PC-9 (cell line): ENCODE data around the gene COPZ1. TPM values are rescaled to one million over a fixed set of nuclear protein-coding genes. Genes with fewer than 3 reads are reported as not detected.
A peak's percentile ranks its signal among the peaks of the same experiment; 100 is the strongest.
"Not testable (repeated sequence)": the region's sequence is repeated elsewhere in the genome, so short reads cannot be mapped to it uniquely, and the experiment has no call there.

Experiments
- BruUV-seq: library from RNA; stranded (reverse); fragments of 400-500 nt; replicated peaks from 2 replicates; lab custom pipeline; 2021; lab: Mats Ljungman, UMichigan
- CTCF ChIA-PET: fragments of 300-600 bp; sonication (Branson Sonifier 250); formaldehyde crosslinking; loops from one replicate; lab custom pipeline; 2022; ENCODE audit warnings: antibody characterized with exemption; lab: Charles Lee
- POLR2A ChIA-PET: fragments of 300-600 bp; sonication (Branson Sonifier 250); formaldehyde crosslinking; loops from one replicate; lab custom pipeline; 2022; ENCODE audit warnings: antibody characterized with exemption; ENCODE audit not compliant: unreplicated experiment; lab: Charles Lee
- DNase-seq, 2 experiments: peaks; one replicate each; pipeline versions ENCODE4 v3.0.0 to v3.0.0-alpha.2; 2015 to 2022; ENCODE audit warnings: mixed read lengths in 1 of 2
- H2AFZ ChIP-seq: fragments of 200-600 bp; sonication (generic); 2 replicates; pipeline ENCODE4 v1.8.1; 2017; ENCODE audit warnings: antibody characterized with exemption
- H3F3A ChIP-seq: fragments of 200-600 bp; sonication (generic); 2 replicates; pipeline ENCODE4 v1.8.1; 2017; ENCODE audit warnings: antibody characterized with exemption, mild to moderate bottlenecking, low read depth; ENCODE audit not compliant: insufficient read depth
- H3K27ac ChIP-seq: fragments of 200-600 bp; sonication (generic); 2 replicates; pipeline ENCODE4 v1.6.1; 2016; ENCODE audit warnings: mixed run types
- H3K27me3 ChIP-seq: fragments of 200-600 bp; sonication (generic); 2 replicates; pipeline ENCODE4 v1.6.1; 2016; ENCODE audit warnings: low read depth, mixed run types; ENCODE audit not compliant: insufficient read depth
- H3K36me3 ChIP-seq: fragments of 200-600 bp; sonication (generic); 2 replicates; pipeline ENCODE4 v1.6.1; 2016; ENCODE audit warnings: low read depth, mixed run types
- H3K4me1 ChIP-seq: fragments of 200-600 bp; sonication (generic); replicated peaks from 2 replicates; pipeline ENCODE4 v1.6.1; 2016; ENCODE audit warnings: mixed run types; ENCODE audit not compliant: insufficient read depth
- H3K4me2 ChIP-seq: fragments of 200-600 bp; sonication (generic); 2 replicates; pipeline ENCODE4 v1.6.1; 2017; ENCODE audit warnings: mixed run types
- H3K4me3 ChIP-seq: fragments of 200-600 bp; sonication (generic); 2 replicates; pipeline ENCODE4 v1.6.1; 2016; ENCODE audit warnings: mixed run types
- H3K79me2 ChIP-seq: fragments of 200-600 bp; sonication (generic); 2 replicates; pipeline ENCODE4 v1.6.1; 2017; ENCODE audit warnings: low read depth, mixed run types
- H3K9me2 ChIP-seq: fragments of 200-600 bp; sonication (generic); 2 replicates; pipeline ENCODE4 v1.8.1; 2017; ENCODE audit warnings: mild to moderate bottlenecking; ENCODE audit not compliant: insufficient read depth
- H3K9me3 ChIP-seq: fragments of 200-600 bp; sonication (generic); 2 replicates; pipeline ENCODE4 v1.8.1; 2016; ENCODE audit warnings: low read depth; ENCODE audit not compliant: insufficient read depth
- H4K20me1 ChIP-seq: fragments of 200-600 bp; sonication (generic); 2 replicates; pipeline ENCODE4 v1.8.1; 2017; ENCODE audit not compliant: insufficient read depth
- EZH2 ChIP-seq: fragments of 200-600 bp; sonication (generic); IDR thresholded peaks from 2 replicates; pipeline ENCODE4 v1.8.0; 2017; ENCODE audit warnings: antibody characterized with exemption, low read depth
- intact Hi-C: fragments of 100-400 bp; cut with micrococcal nuclease; formaldehyde crosslinking; loops from one replicate; pipeline ENCODE4 v1.10.0; 2022; ENCODE audit not compliant: unreplicated experiment
- total RNA-seq: library from RNA; stranded (reverse); gene quantifications from 2 replicates; pipeline ENCODE4 v1.2.3, GENCODE V29; 2021
- TF ChIP-seq, protein P1 (sequence below): fragments of 200-600 bp; sonication (generic); conservative IDR thresholded peaks from 2 replicates; pipeline ENCODE4 v1.6.1; 2017; ENCODE audit warnings: mixed run types, antibody characterized with exemption, mild to moderate bottlenecking, moderate library complexity

COPZ1 gene
- total RNA-seq, 1 experiment from 2014 or later = 232 TPM

DNA sequence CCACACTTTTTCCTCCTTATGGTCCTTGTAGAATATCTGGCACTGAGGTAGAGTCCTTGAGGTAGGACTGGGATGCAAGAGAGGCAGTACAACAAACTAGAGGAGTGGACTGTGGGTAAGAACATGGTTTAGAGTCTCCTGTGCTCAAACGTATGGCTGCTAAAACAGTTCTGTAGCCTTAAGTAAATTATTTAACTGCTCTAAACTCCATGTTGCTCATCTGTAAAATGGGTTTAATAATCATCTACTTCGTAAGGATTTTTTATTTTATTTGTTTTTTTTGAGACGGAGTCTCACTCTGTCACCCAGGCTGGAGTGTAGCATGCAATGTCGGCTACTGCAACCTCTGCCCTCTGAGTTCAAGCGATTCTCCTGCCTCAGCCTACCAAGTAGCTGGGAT is 3.6 kb upstream of the COPZ1 start:
- intact Hi-C loops = no loop called here
- no peaks in the 10 kb centered on the region for H3K36me3 ChIP-seq
- peaks cover 6% of the 10 kb centered on the region for H3K4me1 ChIP-seq
- no peaks in the 10 kb centered on the region for H3K27me3 ChIP-seq
- CTCF ChIA-PET = interaction anchor here (0.5 to 0.9 kb wide), 3 partner anchors 17 to 25 kb away, joined by 3 to 16 read pairs (median 5); partner anchors contain the start of gene NFE2
- H3K79me2 ChIP-seq = peaks cover 11% of the 10 kb centered on the region
- H3K4me3 ChIP-seq = no peak overlapping the region
- no peak overlapping the region for H3K27ac ChIP-seq
- H4K20me1 ChIP-seq = no peaks in the 10 kb centered on the region
- no peaks in the 10 kb centered on the region for H3K9me2 ChIP-seq
- H3F3A ChIP-seq = peaks cover 6% of the 10 kb centered on the region
- no peak for DNase-seq
- no peak overlapping the region for H2AFZ ChIP-seq
- H3K4me2 ChIP-seq = no peak overlapping the region
- no TSS peak for BruUV-seq
- TF ChIP-seq, protein P1, sequence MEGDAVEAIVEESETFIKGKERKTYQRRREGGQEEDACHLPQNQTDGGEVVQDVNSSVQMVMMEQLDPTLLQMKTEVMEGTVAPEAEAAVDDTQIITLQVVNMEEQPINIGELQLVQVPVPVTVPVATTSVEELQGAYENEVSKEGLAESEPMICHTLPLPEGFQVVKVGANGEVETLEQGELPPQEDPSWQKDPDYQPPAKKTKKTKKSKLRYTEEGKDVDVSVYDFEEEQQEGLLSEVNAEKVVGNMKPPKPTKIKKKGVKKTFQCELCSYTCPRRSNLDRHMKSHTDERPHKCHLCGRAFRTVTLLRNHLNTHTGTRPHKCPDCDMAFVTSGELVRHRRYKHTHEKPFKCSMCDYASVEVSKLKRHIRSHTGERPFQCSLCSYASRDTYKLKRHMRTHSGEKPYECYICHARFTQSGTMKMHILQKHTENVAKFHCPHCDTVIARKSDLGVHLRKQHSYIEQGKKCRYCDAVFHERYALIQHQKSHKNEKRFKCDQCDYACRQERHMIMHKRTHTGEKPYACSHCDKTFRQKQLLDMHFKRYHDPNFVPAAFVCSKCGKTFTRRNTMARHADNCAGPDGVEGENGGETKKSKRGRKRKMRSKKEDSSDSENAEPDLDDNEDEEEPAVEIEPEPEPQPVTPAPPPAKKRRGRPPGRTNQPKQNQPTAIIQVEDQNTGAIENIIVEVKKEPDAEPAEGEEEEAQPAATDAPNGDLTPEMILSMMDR = no peak
- TF ChIP-seq EZH2 = no peak
- POLR2A ChIA-PET = interaction anchor here (0.6 kb wide), 1 partner anchor 11 kb away, joined by 4 read pairs; no protein-coding TSS in a partner anchor
- H3K9me3 ChIP-seq = no peaks in the 10 kb centered on the region

- POLR2A ChIA-PET = interaction anchor here (0.5 to 1.0 kb wide), 10 partner anchors 12 to 981 kb away, joined by 3 to 43 read pairs (median 11); partner anchors contain the start of genes CBX5, HNRNPA1 and NFE2
- peaks cover 53% of the 10 kb centered on the region for H3K79me2 ChIP-seq
These were observed 645 bp downstream of the COPZ1 start for GRCh38 chr12:54325442-54326109.

DNA sequence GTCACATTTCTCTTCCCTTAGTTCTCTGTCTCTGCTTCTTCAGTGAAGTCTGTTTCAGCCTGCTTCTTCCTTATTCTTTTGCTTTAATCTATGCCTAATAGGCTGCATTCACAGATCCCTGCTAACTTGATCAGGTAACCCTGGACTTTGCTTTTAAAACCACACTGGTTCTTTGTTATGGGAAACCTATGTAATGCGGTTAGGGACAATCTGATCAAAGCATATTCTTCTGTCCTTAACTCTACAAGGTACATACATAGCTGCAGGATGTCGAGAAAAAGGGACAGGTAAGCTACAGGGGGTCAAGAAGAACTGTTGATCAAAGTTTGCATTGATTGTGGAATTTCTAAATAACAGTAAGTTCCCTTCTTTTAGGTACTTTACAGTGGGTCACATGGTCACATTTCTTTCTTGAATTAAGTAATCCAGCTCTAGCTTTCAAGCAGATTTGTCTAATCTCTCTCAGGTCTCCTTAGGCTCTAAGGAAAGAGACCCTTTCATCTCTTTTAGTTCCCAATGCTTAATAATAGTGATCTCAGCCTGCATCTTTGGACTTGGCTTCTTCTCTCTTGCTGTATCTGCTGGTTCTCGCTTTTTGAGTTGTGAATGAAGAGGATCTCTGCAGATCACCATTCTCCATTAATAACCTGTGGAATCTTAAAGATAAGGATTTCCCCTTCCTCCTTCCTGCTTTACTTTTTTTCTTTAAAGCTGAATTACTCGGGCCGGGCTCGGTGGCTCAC is 3.8 kb downstream of the COPZ1 start:
- H3F3A ChIP-seq = peaks cover 46% of the 10 kb centered on the region
- no TSS peak for BruUV-seq
- no peak for DNase-seq
- no peaks in the 10 kb centered on the region for H3K27me3 ChIP-seq
- peaks cover 42% of the 10 kb centered on the region for H4K20me1 ChIP-seq
- no peak overlapping the region for H3K4me2 ChIP-seq
- no peak overlapping the region for H3K4me3 ChIP-seq
- POLR2A ChIA-PET = interaction anchor here (0.7 kb wide), 1 partner anchor 9 kb away, joined by 4 read pairs; no protein-coding TSS in a partner anchor
- H3K9me3 ChIP-seq = no peaks in the 10 kb centered on the region
- H3K36me3 ChIP-seq = peaks cover 20% of the 10 kb centered on the region
- H3K79me2 ChIP-seq = peaks cover 83% of the 10 kb centered on the region
- H3K4me1 ChIP-seq = peaks cover 50% of the 10 kb centered on the region
- TF ChIP-seq, protein P1 = no peak
- no peak for TF ChIP-seq EZH2
- H2AFZ ChIP-seq = no peak overlapping the region
- intact Hi-C loops = no loop called here
- no peaks in the 10 kb centered on the region for H3K9me2 ChIP-seq
- peak overlapping the region; percentile 10; the same call in 1 of the 2 replicates for H3K27ac ChIP-seq
- CTCF ChIA-PET = no interaction called here

More at GRCh38 chr12:54325442-54326109, 645 bp downstream of the COPZ1 start:
- peak overlapping the region; percentile 93 for H3K4me3 ChIP-seq
- H2AFZ ChIP-seq = peak overlapping the region; percentile 70
- not testable (repeated sequence) for H3K9me2 ChIP-seq, H3K9me3 ChIP-seq, DNase-seq, H3K27me3 ChIP-seq
- TSS peak; percentile 48 for BruUV-seq
- peaks cover 14% of the 10 kb centered on the region; the same call in 1 of the 2 replicates for H4K20me1 ChIP-seq
- peak overlapping the region; percentile 94 for H3K4me2 ChIP-seq
- CTCF ChIA-PET = interaction anchor here (0.6 to 1.9 kb wide), 21 partner anchors 17 to 777 kb away, joined by 3 to 33 read pairs (median 8); partner anchors contain the start of genes CBX5, HNRNPA1, HOXC8 and NFE2
- intact Hi-C loops = loop anchor here (1.0 to 2.0 kb wide), 2 partner anchors 46 to 75 kb away; no protein-coding TSS in a partner anchor
- peaks cover 44% of the 10 kb centered on the region for H3K4me1 ChIP-seq
- H3K27ac ChIP-seq = peak overlapping the region; percentile 92
- H3K36me3 ChIP-seq = peaks cover 20% of the 10 kb centered on the region
- H3F3A ChIP-seq = peaks cover 39% of the 10 kb centered on the region
